Cardiac muscle cell (in vitro differentiated cells and primary cell): ENCODE data around the gene REPS2. TPM values are rescaled to one million over a fixed set of nuclear protein-coding genes. Genes with fewer than 3 reads are reported as not detected.
"Not testable (repeated sequence)": the region's sequence is repeated elsewhere in the genome, so short reads cannot be mapped to it uniquely, and the experiment has no call there.

Experiments
- DNase-seq, 2 donors: peaks; one replicate each; pipeline versions ENCODE4 v3.0.0 to v3.0.0-alpha.2; 2010 to 2017; ENCODE audit warnings: low read depth in 1 of 2, low spot score in 1 of 2
- H3K27ac ChIP-seq: fragments of 200-600 bp; sonication (generic); 2 replicates; pipeline ENCODE4 v1.5.1; 2016
- H3K27me3 ChIP-seq: fragments of 200-600 bp; sonication (generic); 2 replicates; pipeline ENCODE4 v1.6.0; 2016; ENCODE audit warnings: control low read depth
- H3K36me3 ChIP-seq: fragments of 200-600 bp; sonication (generic); 2 replicates; pipeline ENCODE4 v1.5.1; 2016; ENCODE audit warnings: control low read depth
- H3K4me1 ChIP-seq: fragments of 200-600 bp; sonication (generic); 2 replicates; pipeline ENCODE4 v1.8.1; 2017; ENCODE audit warnings: low read depth, mild to moderate bottlenecking, mixed run types
- H3K4me3 ChIP-seq: fragments of 200-600 bp; sonication (generic); 2 replicates; pipeline ENCODE4 v1.5.1; 2016; ENCODE audit warnings: mild to moderate bottlenecking
- H3K9me3 ChIP-seq: fragments of 200-600 bp; sonication (generic); 2 replicates; pipeline ENCODE4 v1.5.1; 2017; ENCODE audit warnings: low read depth, mild to moderate bottlenecking, control low read depth
- CTCF ChIP-seq: IDR thresholded peaks from 2 replicates; pipeline ENCODE4 v1.5.1; 2012; ENCODE audit warnings: low read depth, mild to moderate bottlenecking, low read length
- polyA plus RNA-seq: library from polyadenylated mRNA; unstranded; fragments of >200 nt; fragmentation: Nextera tagmentation; extraction: Ambion mirVana; gene quantifications from 2 replicates; pipeline ENCODE4 v1.2.1, GENCODE V29; 2016
- total RNA-seq: library from RNA; depleted of rRNA; stranded (reverse); fragments of >200 nt; gene quantifications from 2 replicates; pipeline ENCODE4 v1.2.3, GENCODE V29; 2016

The REPS2 gene
- total and polyA plus RNA-seq, 2 experiments from 2014 or later: 6.0 to 9.1 TPM

DNA sequence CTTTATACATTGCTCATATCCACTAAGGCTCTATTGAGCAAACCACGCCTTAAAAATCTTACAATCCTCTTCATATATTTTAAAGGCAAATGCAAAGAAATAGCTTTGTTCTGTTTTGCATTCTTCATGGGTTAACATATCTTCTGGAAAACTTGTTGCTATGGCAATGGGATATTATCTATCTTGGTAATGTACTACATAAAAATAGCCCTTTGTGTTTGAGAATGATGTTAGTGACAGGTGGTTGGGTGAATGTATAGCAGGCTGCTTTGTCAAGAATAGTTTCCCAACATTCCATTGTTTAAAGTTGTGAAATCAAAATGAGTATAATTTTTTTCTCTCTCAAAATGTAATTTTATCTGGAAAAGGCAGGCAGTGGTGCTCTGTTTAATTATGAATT lies 16.8 kb downstream of the REPS2 start:
- TF ChIP-seq CTCF: no peak
- H3K9me3 ChIP-seq: no peaks in the 10 kb centered on the region
- no peak overlapping the region for H3K27ac ChIP-seq
- no peaks in the 10 kb centered on the region for H3K27me3 ChIP-seq
- H3K4me3 ChIP-seq: no peak overlapping the region
- no peaks in the 10 kb centered on the region for H3K36me3 ChIP-seq
- H3K4me1 ChIP-seq: no peaks in the 10 kb centered on the region
- DNase-seq: peak in 1 of 2 donors; percentile 82

GRCh38 chrX:16964976-16965375 lies 18.5 kb downstream of the REPS2 start:
- not testable (repeated sequence) for H3K4me3 ChIP-seq, H3K9me3 ChIP-seq, DNase-seq, H3K27ac ChIP-seq, H3K36me3 ChIP-seq, H3K4me1 ChIP-seq, H3K27me3 ChIP-seq

DNA sequence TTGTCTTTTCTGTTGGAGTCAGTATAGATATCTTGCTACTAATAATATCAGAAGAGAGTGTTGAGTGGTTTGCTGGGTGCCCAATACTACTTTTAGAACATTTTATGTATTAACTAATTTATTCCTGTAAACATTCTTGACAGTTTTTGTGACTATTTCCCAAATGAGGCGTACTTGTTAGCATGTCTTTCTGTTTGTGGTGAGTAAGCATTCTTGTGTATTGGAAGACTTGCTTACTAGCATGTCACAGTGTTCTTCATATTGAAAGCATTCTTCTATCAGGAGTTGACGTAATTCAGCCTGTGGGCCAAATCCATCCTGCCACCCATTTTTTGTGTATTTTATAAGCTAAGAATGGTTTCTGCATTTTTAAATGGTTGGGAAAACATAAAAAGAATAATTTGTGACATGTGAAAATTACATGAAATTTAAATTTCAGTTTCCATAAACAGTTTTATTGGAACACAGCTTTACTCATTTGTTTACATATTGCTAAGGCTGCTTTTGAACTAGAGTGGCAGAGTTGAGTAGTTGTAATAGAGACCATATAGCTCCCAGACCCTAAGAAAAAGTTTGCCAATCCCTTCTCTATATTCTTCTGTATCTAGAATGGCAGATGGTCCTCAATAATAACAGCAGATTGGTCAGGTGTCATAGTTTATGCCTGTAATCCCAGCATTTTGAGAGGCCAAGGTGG lies 20.4 kb downstream of the REPS2 start:
- TF ChIP-seq CTCF: no peak
- H3K36me3 ChIP-seq: no peaks in the 10 kb centered on the region
- no peaks in the 10 kb centered on the region for H3K9me3 ChIP-seq
- no peaks in the 10 kb centered on the region for H3K4me1 ChIP-seq
- no peaks in the 10 kb centered on the region for H3K27me3 ChIP-seq
- no peak overlapping the region for H3K27ac ChIP-seq
- DNase-seq: peak in 1 of 2 donors; percentile 31
- H3K4me3 ChIP-seq: no peak overlapping the region

GRCh38 chrX:16968753-16969152 lies 22.3 kb downstream of the REPS2 start:
- H3K4me3 ChIP-seq, H3K36me3 ChIP-seq, DNase-seq, H3K27me3 ChIP-seq, H3K9me3 ChIP-seq, H3K27ac ChIP-seq, H3K4me1 ChIP-seq: not testable (repeated sequence)

DNA sequence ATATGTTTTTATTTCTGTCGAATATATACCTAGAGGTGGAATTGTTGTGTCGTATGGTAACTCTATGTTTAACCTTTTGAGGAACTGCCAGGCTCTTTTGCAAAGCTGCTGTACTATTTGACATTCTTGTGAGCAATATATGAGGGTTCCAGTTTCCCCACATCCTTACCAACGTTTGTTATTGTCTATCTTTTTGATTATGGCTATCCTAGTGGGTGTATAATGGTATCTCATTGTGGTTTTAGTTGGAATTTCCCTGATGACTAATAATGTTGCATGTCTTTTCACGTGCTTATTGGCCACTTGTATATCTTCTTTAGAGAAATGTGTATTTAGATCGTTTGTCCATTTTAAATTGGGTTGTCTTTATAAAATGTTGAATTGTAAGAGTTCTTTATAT lies 24.5 kb downstream of the REPS2 start:
- Histone ChIP-seq H3K4me1 (no peaks in the 10 kb centered on the region), H3K9me3 (no peaks in the 10 kb centered on the region), H3K4me3 (no peak overlapping the region), H3K36me3 (no peaks in the 10 kb centered on the region), H3K27ac (no peak overlapping the region), H3K27me3 (no peaks in the 10 kb centered on the region)
- no peak for TF ChIP-seq CTCF
- peak in 1 of 2 donors; percentile 78 for DNase-seq

GRCh38 chrX:16971694-16972093 lies 25.2 kb downstream of the REPS2 start:
- Histone ChIP-seq H3K4me1 (peaks cover 4% of the 10 kb centered on the region), H3K27ac (no peak overlapping the region), H3K4me3 (no peak overlapping the region), H3K9me3 (no peaks in the 10 kb centered on the region), H3K36me3 (no peaks in the 10 kb centered on the region), H3K27me3 (no peaks in the 10 kb centered on the region)
- no peak for TF ChIP-seq CTCF
- no peak for DNase-seq
